GM12865 (cell line): Measurements from ENCODE around the gene LRRC74A.
A peak's percentile ranks its signal among the peaks of the same experiment; 100 is the strongest.

Source experiments
- DNase-seq: peaks from one replicate; pipeline ENCODE4 v3.0.0; 2010; ENCODE audit warnings: low read depth
- H3K4me3 ChIP-seq: 2 replicates; pipeline ENCODE4 v1.5.1; 2011; ENCODE audit warnings: mild to moderate bottlenecking, low read depth, low read length, control low read depth
- CTCF ChIP-seq: IDR thresholded peaks from 2 replicates; pipeline ENCODE4 v1.5.1; 2011; ENCODE audit warnings: low read length, control low read depth, low read depth, inconsistent platforms; ENCODE audit not compliant: insufficient read depth; ENCODE audit errors: missing control alignments

Gene LRRC74A

GRCh38 chr14:76814726-76815645, 11.2 kb upstream of the LRRC74A start:
- no peak overlapping the region for H3K4me3 ChIP-seq
- TF ChIP-seq CTCF, result no peak

GRCh38 chr14:76820700-76821099, 5.5 kb upstream of the LRRC74A start:
- DNase-seq, result peak; percentile 54
- TF ChIP-seq CTCF, result no peak
- no peak overlapping the region for H3K4me3 ChIP-seq

More at GRCh38 chr14:76814726-76815645, 11.2 kb upstream of the LRRC74A start:
- no peak for DNase-seq

GRCh38 chr14:76827696-76828296, 1.6 kb downstream of the LRRC74A start:
- TF ChIP-seq CTCF, result no peak
- no peak overlapping the region for H3K4me3 ChIP-seq

GRCh38 chr14:76828339-76829012, 2.3 kb downstream of the LRRC74A start:
- TF ChIP-seq CTCF, result no peak
- no peak for DNase-seq
- H3K4me3 ChIP-seq, result no peak overlapping the region

More at GRCh38 chr14:76827696-76828296, 1.6 kb downstream of the LRRC74A start:
- no peak for DNase-seq

- no peak for DNase-seq
- TF ChIP-seq CTCF, result no peak
- no peak overlapping the region for H3K4me3 ChIP-seq
Observed at GRCh38 chr14:76829013-76829365, 2.8 kb downstream of the LRRC74A start.

GRCh38 chr14:76829650-76830421, 3.6 kb downstream of the LRRC74A start:
- no peak for TF ChIP-seq CTCF
- no peak overlapping the region for H3K4me3 ChIP-seq
- no peak for DNase-seq
